ENCODE results near the gene TBC1D25. TPM values are rescaled to one million over a fixed set of nuclear protein-coding genes. Genes with fewer than 3 reads are reported as not detected.
"Not testable (repeated sequence)": the region's sequence is repeated elsewhere in the genome, so short reads cannot be mapped to it uniquely, and the experiment has no call there.

Gene TBC1D25
- total RNA-seq, 1 experiment from 2014 or later: 18.2 TPM

- Mint-ChIP-seq H3K36me3 (ENCODE audit: insufficient read depth, unreplicated experiment) (peaks cover 7% of the 10 kb centered on the region), H3K27ac (ENCODE audit: low read depth, unreplicated experiment) (no peak overlapping the region), H3K4me1 (ENCODE audit: insufficient read depth, unreplicated experiment) (peaks cover 5% of the 10 kb centered on the region), H3K27me3 (ENCODE audit: insufficient read depth, unreplicated experiment) (no peaks in the 10 kb centered on the region), H3K9me3 (ENCODE audit: unreplicated experiment) (peaks cover 5% of the 10 kb centered on the region), H3K4me3 (ENCODE audit: unreplicated experiment) (no peak overlapping the region)
- CTCF ChIA-PET: interaction anchor here (0.6 to 0.7 kb wide), 3 partner anchors 10 to 24 kb away, joined by 3 to 5 read pairs (median 3); no protein-coding TSS in a partner anchor
- intact Hi-C loops (cut with micrococcal nuclease): no loop called here
- POLR2A ChIA-PET: no interaction called here
- no peak for TF ChIP-seq CTCF (IDR thresholded peaks at IDR 0.05; ENCODE audit: unreplicated experiment)
- no peak for DNase-seq (ENCODE audit: unreplicated experiment)
- no TSS peak for BruUV-seq (replicated peaks)
Measured at GRCh38 chrX:48514868-48515460, 24.6 kb upstream of the TBC1D25 start.

GRCh38 chrX:48515842-48516241 lies 23.7 kb upstream of the TBC1D25 start:
- H3K9me3 Mint-ChIP-seq (ENCODE audit: unreplicated experiment): peaks cover 5% of the 10 kb centered on the region
- POLR2A ChIA-PET: no interaction called here

GRCh38 chrX:48516285-48516684 lies 23.2 kb upstream of the TBC1D25 start:
- Mint-ChIP-seq H3K4me1 (ENCODE audit: insufficient read depth, unreplicated experiment) (peaks cover 3% of the 10 kb centered on the region), H3K27ac (ENCODE audit: low read depth, unreplicated experiment) (no peak overlapping the region), H3K4me3 (ENCODE audit: unreplicated experiment) (no peak overlapping the region), H3K36me3 (ENCODE audit: insufficient read depth, unreplicated experiment) (peaks cover 7% of the 10 kb centered on the region), H3K27me3 (ENCODE audit: insufficient read depth, unreplicated experiment) (no peaks in the 10 kb centered on the region), H3K9me3 (ENCODE audit: unreplicated experiment) (peaks cover 5% of the 10 kb centered on the region)
- POLR2A ChIA-PET: no interaction called here
- CTCF ChIA-PET: no interaction called here
- DNase-seq (ENCODE audit: unreplicated experiment): no peak
- intact Hi-C loops (cut with micrococcal nuclease): no loop called here
- no TSS peak for BruUV-seq (replicated peaks)
- TF ChIP-seq CTCF (IDR thresholded peaks at IDR 0.05; ENCODE audit: unreplicated experiment): no peak

More at GRCh38 chrX:48515842-48516241, 23.7 kb upstream of the TBC1D25 start:
- CTCF ChIA-PET: no interaction called here
- Mint-ChIP-seq H3K36me3 (ENCODE audit: insufficient read depth, unreplicated experiment) (peaks cover 7% of the 10 kb centered on the region), H3K4me3 (ENCODE audit: unreplicated experiment) (no peak overlapping the region), H3K27ac (ENCODE audit: low read depth, unreplicated experiment) (no peak overlapping the region), H3K4me1 (ENCODE audit: insufficient read depth, unreplicated experiment) (peaks cover 5% of the 10 kb centered on the region), H3K27me3 (ENCODE audit: insufficient read depth, unreplicated experiment) (no peaks in the 10 kb centered on the region)
- BruUV-seq (replicated peaks): no TSS peak
- intact Hi-C loops (cut with micrococcal nuclease): no loop called here
- TF ChIP-seq CTCF (IDR thresholded peaks at IDR 0.05; ENCODE audit: unreplicated experiment): no peak
- DNase-seq (ENCODE audit: unreplicated experiment): no peak

GRCh38 chrX:48516987-48517386 lies 22.5 kb upstream of the TBC1D25 start:
- Mint-ChIP-seq H3K9me3 (ENCODE audit: unreplicated experiment) (peaks cover 5% of the 10 kb centered on the region), H3K27ac (ENCODE audit: low read depth, unreplicated experiment) (no peak overlapping the region), H3K27me3 (ENCODE audit: insufficient read depth, unreplicated experiment) (no peaks in the 10 kb centered on the region), H3K4me1 (ENCODE audit: insufficient read depth, unreplicated experiment) (no peaks in the 10 kb centered on the region), H3K36me3 (ENCODE audit: insufficient read depth, unreplicated experiment) (peaks cover 7% of the 10 kb centered on the region), H3K4me3 (ENCODE audit: unreplicated experiment) (no peak overlapping the region)
- CTCF ChIA-PET: no interaction called here
- intact Hi-C loops (cut with micrococcal nuclease): no loop called here
- no peak for DNase-seq (ENCODE audit: unreplicated experiment)
- TF ChIP-seq CTCF (IDR thresholded peaks at IDR 0.05; ENCODE audit: unreplicated experiment): no peak
- no TSS peak for BruUV-seq (replicated peaks)
- POLR2A ChIA-PET: no interaction called here

GRCh38 chrX:48519481-48519880 lies 20.0 kb upstream of the TBC1D25 start:
- DNase-seq (ENCODE audit: unreplicated experiment); CTCF ChIA-PET; H3K27ac Mint-ChIP-seq (ENCODE audit: low read depth, unreplicated experiment); intact Hi-C loops (cut with micrococcal nuclease); H3K27me3 Mint-ChIP-seq (ENCODE audit: insufficient read depth, unreplicated experiment); H3K9me3 Mint-ChIP-seq (ENCODE audit: unreplicated experiment); H3K4me1 Mint-ChIP-seq (ENCODE audit: insufficient read depth, unreplicated experiment); H3K36me3 Mint-ChIP-seq (ENCODE audit: insufficient read depth, unreplicated experiment); BruUV-seq (replicated peaks); H3K4me3 Mint-ChIP-seq (ENCODE audit: unreplicated experiment): not testable (repeated sequence)
- POLR2A ChIA-PET: interaction anchor here (0.6 to 1.1 kb wide), 3 partner anchors 11 to 63 kb away, joined by 3 read pairs; no protein-coding TSS in a partner anchor

All from MCF 10A (cell line).